Umbilical cord (tissue), 2 donors: ENCODE data around the gene VAV3. TPM values are rescaled to one million over a fixed set of nuclear protein-coding genes. Genes with fewer than 3 reads are reported as not detected.
"Not testable (repeated sequence)": the region's sequence is repeated elsewhere in the genome, so short reads cannot be mapped to it uniquely, and the experiment has no call there.

ENCODE experiments used
- DNase-seq: peaks from one replicate; pipeline ENCODE4 v3.0.0-alpha.2; 2015; ENCODE audit warnings: low spot score
- total RNA-seq: library from RNA; depleted of rRNA; stranded (reverse); fragments of >200 nt; gene quantifications from one replicate; pipeline ENCODE4 v1.2.3, GENCODE V29; 2014; ENCODE audit warnings: low replicate concordance; ENCODE audit not compliant: insufficient read depth

Gene VAV3
- total RNA-seq, 1 donor from 2014 or later, result 1.9 TPM

DNA sequence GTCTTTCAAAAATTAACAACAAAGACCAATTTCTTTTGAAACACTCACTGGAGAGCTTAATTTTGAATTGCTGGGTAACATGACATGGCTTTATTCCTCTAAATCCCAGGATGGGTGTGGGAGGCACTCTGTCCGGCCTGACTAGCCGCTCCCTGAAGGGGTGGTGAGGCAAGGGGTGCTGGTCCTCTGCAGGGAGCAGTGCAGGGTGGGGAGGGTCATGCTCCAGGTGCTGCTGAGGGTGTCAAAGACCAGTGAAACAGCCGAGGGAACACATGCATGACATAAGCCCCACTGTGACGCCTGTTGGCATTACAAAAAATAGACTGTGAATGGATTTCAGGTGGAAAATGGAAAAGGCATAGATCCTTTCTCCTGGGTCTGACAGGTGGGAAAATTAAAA, 223.7 kb downstream of the VAV3 start:
- no peak for DNase-seq

- no peak for DNase-seq
These were observed 224.4 kb downstream of the VAV3 start for GRCh38 chr1:107740579-107740978.

GRCh38 chr1:107739651-107740050, 225.3 kb downstream of the VAV3 start:
- DNase-seq, result no peak

- peak; percentile 15 for DNase-seq
These were observed 225.8 kb downstream of the VAV3 start for GRCh38 chr1:107739201-107739600.

GRCh38 chr1:107733401-107733800, 231.6 kb downstream of the VAV3 start:
- not testable (repeated sequence) for DNase-seq

GRCh38 chr1:107727866-107728265, 237.1 kb downstream of the VAV3 start:
- no peak for DNase-seq

- no peak for DNase-seq
These were observed 238.1 kb downstream of the VAV3 start for GRCh38 chr1:107726860-107727259.

- DNase-seq, result no peak
These were observed 240.3 kb downstream of the VAV3 start for GRCh38 chr1:107724648-107725047.

DNA sequence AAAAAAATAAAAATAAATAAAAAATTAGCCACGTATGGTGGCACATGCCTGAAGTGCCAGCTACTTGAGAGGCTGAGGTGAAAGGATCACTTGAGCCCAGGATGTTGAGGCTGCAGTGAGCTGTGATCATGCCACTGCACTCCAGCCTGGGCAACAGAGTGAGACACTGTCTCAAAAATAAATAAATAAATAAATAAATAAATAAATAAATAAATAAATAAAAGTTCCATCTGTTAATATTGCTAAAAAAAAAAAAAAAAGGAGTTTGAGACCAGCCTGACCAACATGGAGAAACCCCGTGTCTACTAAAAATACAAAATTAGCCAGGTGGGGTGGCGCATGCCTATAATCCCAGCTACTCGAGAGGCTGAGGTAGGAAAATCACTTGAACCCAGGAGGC, 244.8 kb downstream of the VAV3 start:
- DNase-seq, result not testable (repeated sequence)

DNA sequence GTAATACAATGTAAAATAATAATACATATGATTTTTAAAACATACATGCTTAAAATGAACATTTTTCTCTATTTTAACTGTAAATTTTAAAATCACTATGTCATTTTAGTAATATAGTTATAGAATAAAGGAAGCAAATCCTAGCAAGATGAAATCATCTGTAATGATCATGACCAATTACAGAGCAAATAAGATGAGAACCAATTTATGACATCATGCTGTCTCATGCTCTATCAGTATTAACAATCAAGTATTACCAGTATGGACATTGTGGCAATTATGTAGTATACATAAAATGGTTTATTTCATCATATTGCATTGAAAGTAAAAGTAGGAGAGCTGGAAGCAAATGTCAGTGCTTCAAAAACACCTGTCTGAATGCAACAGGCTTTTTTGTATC, 255.0 kb downstream of the VAV3 start:
- no peak for DNase-seq

GRCh38 chr1:107707111-107707510, 257.9 kb downstream of the VAV3 start:
- no peak for DNase-seq

DNA sequence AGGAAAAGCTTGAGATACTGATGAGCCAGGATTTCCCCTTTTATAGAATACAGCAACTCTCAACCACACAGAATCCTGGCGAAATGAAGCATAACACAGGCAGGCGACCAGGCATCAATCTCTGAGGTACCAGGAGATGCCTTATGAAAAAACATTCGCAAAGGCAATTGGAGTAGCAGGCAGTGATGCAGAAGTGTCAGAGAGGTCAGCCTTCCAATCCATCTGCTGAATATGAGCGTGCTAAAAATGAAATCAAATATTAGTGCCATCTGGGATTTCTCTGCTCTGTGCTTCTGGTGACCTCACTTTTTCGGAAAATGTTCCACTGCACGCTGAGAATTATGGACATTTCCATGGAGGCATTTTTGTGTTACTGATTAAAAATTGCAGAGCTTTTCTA, 258.8 kb downstream of the VAV3 start:
- no peak for DNase-seq

GRCh38 chr1:107704911-107705310, 260.1 kb downstream of the VAV3 start:
- no peak for DNase-seq

DNA sequence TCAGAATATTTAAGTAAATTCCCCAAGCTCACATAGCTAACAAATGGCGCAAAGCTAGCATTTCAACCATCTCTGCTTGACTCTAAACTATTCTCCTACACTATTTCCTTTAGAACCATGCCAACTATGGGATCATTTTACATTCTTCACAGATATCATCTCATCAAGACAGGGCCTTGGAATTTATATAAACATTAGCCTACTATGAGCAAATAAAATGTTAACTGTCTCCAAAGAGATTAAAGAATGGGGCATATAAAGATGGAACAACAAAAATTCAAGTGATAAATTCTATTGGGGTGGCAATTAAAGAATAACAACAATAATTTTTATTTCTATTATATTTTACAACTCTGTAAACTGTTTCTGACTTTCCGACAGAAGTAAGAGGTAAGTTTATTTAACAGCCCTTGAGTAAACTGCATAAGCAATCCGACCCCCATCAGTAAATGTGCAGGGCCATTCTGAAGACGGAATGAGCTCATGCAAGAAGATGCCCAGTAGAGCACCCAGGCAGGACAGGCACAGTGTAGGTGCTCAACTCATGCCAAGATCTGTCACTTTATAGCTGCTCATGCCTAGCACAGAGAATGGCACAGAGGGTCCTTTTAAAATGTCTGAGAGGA, 261.9 kb downstream of the VAV3 start:
- DNase-seq, result no peak

DNA sequence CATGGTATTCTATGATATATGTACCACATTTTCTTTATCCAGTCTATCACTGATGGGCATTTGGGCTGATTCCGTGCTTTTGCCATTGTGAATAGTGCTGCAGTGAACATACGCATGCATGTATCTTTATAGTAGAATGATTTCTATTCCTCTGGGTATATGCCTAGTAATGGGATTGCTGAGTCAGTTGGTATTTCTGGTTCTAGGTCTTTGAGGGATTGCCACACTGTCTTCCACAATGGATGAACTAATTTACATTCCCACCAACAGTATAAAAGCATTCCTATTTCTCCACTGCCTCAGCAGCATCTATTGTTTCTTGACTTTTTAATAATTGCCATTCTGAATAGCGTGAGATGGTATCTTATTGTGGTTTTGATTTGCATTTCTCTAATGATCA, 264.3 kb downstream of the VAV3 start:
- not testable (repeated sequence) for DNase-seq

DNA sequence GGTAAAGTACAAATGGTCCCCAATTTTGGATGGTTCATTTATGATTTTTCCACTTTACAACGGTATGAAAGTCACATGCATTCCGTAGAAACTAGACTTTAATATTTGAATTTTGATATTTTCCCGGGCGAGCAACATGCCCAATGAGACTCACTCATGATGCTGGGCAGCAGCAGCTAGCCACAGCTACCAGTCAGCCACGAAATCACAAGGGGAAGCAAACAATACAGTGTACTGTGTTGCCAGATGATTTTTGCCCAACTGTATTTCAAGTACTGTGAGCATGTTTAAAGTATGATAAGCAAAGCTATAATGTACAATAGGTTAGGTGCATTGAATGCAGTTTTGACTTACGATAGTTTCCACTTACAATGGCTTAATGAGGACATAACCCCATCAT, 266.8 kb downstream of the VAV3 start:
- no peak for DNase-seq

- DNase-seq, result no peak
These were observed 269.6 kb downstream of the VAV3 start for GRCh38 chr1:107695341-107695740.

DNA sequence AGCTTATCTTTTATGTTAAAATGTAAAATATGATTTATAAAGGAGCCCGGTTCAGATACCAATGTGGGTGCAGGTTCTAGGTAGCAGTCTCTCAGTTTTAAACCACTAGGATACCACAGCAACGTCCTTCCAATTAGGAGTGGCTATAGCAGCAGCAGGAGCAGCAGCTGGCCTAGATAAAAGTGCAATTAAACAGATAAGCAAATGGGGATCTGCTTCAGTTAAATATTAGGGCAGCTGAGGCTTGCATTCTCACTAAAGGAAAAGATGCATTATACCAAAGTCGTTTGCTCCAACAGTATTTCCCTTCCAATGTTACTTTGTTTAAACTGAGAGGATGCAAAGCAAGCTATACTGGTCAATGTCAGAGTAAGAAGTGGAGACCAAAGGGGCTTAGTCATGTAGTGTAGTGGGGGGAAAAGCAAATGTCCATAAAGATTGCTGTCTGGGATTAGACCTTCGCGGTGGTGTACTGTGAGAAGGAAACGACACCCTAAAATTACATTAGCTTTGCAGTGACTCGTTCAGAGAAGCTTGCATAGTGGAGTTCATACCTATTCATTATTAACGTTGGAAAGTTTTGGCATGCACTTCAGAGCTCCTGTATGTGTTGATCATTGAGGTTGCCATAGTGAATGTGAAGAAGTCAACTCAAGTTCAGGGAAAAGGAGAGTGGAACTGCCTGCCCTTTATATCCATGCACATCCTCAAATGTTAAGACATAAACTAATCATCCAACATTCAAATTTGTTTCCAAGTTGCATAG, 272.2 kb downstream of the VAV3 start:
- no peak for DNase-seq

DNA sequence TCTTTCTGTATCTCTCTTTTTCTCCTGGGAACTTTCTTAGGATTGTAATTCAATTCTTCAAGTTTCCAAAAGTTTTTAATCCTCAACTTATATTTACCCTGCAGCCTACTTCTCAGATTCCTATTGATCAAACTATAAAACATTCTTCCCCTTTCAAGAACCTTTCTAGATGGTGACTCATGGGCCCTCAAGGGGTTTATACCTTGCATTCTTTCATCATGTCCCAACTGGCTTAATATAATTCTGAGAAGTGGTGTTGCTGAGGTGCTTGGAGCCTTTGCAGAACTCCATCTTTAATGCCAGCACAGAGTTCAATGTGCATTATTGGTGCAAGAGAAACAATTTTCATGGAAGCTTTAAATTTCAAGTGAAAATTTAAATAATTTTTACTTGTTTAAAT, 273.4 kb downstream of the VAV3 start:
- DNase-seq, result no peak

DNA sequence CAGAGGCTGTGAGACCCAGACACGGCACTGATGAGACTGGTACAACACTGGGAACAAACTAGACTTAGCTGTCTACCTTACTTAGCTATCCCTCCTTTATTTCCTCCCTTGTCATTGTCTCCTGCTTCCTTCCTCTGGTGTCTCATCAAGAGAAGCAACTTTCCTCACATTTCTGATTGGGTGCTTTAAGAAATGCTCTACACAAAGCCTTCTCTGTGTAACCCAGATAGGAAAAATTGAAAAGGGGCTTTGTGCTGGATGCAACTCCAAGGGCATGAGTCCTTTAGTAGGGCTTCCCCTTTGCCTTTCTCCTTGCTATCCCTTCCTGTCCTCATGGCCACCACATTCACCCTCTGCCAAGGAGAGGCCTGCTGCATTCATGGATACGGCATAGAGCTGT, 274.5 kb downstream of the VAV3 start:
- DNase-seq, result no peak

DNA sequence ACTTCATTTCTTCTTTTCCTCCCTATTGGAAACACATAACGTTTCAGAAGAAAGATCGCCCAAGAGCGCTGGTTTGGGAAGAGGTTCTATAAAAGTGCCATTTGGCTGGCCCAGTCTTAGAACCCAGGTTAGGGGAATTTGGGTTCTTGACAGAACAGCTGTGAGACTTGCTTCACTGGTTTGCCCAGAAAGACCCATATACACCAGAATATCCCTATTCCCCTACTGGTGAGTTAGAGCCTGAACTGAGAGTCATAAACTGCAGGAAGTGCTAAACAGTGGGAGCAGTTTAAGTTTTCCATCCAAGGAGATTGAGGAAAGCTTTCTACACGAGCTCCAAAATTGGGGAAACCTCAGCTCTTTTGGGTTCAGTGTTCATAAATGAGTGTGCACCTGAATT, 275.2 kb downstream of the VAV3 start:
- no peak for DNase-seq

GRCh38 chr1:107689159-107689558, 275.8 kb downstream of the VAV3 start:
- peak; percentile 36 for DNase-seq
